ENCODE measurements around the gene PDILT.

- no peak for TF ChIP-seq CTCF (IDR thresholded peaks at IDR 0.05)
- TF ChIP-seq POLR2A (IDR thresholded peaks at IDR 0.05) = no peak
Measured at GRCh38 chr16:20352615-20353014, 51.9 kb downstream of the PDILT start, which contains the start of gene UMOD.

Measured in lower leg skin (tissue), 3 donors.